Hepatocyte (in vitro differentiated cells): Measurements from ENCODE around the gene TMEM121B.

Experiments used
- CTCF ChIP-seq: fragments of 200-600 bp; sonication (generic); IDR thresholded peaks from 2 replicates; pipeline ENCODE4 v1.5.1; 2016; ENCODE audit warnings: antibody characterized with exemption, mild to moderate bottlenecking; ENCODE audit not compliant: poor library complexity
- EZH2 ChIP-seq: fragments of 200-600 bp; sonication (generic); IDR thresholded peaks from 2 replicates; pipeline ENCODE4 v1.6.1; 2016; ENCODE audit warnings: antibody characterized with exemption, mild to moderate bottlenecking, borderline replicate concordance
- EZH2phosphoT487 ChIP-seq: fragments of 200-600 bp; sonication (generic); IDR thresholded peaks from one replicate; pipeline ENCODE4 v1.6.1; 2018; ENCODE audit warnings: antibody characterized with exemption, mild to moderate bottlenecking, low read depth, moderate library complexity; ENCODE audit not compliant: unreplicated experiment, severe bottlenecking

GRCh38 chr22:17109976-17110375 is 11.2 kb downstream of the TMEM121B start:
- no peak for TF ChIP-seq CTCF
- no peak for TF ChIP-seq EZH2phosphoT487
- no peak for TF ChIP-seq EZH2
